HG03103 (cell line): Measurements from ENCODE around the gene UBE2G2.

Source experiments
- ATAC-seq: cut with Tn5 transposase; IDR thresholded peaks from one replicate; pipeline ENCODE4 v1.9.1; 2021; ENCODE audit warnings: low read depth; ENCODE audit not compliant: unreplicated experiment

Gene UBE2G2

DNA sequence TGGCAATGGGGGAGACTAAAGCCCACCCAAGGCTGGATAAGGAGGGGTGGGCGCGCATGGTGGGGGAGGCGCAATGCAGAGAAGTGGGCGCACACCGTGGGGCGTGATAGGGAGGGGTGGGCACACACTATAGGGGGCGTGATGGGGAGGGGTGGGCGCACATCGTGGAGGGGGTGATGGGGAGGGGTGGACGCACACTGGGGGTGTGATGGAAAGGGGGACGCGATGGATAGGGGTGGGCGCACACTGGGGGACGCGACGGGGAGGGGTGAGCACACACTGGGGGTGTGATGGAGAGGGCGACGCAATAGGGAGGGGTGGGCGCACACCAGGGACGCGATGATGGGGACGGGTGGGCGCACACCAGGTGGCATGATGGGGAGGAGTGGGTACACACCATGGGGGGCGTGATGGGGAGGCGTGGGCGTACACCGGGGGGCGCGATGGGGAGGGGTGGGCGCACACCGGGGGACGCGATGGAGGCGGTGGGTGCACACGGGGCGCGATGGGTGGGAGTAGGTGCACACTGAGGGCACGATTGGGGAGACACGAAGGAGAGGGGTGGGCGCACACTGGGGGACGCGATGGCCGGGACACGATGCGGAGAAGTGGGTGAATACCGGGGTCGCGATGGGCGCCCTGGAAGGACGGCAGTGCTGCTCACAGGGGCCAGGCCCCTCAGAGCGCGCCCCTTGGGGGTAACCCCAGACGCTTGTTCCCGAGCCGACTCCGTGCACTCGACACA, 15.3 kb upstream of the UBE2G2 start:
- no peak for ATAC-seq

DNA sequence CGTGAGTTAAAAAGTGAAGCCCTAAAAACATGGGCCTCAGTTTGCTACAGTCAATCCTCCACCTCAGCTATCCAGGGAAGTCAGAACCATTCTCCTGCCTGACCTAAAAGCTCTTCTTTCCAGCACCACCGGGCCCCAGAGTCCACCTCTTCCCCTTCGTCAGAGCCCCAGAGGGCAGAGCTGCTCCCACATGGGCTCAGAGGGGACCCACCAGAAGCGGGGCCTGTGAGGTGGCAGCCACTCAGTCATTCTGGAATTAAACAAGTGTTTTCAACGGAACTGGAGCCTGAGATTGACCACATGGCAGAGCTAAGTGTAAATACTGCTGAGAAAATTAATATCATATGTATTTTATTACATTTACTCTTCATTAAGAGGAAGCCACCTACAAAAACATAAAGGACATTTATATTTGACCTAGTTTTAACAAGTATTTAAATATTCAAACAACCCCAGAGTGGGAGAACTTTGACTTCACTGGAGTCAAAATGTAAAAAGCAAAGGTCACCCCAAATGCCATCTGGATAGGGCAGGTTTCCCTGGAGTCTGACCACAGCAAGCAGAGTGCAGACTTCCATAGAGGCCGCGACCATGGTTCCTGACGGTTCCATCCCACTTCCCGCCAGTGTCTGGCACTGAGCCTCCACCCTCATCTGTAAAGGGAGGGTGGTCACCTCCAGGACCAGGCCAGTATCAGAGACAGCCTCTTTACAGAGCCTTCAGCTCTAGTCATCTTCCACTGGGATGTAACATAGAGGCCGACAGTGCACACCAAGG, 14.4 kb upstream of the UBE2G2 start:
- no peak for ATAC-seq

DNA sequence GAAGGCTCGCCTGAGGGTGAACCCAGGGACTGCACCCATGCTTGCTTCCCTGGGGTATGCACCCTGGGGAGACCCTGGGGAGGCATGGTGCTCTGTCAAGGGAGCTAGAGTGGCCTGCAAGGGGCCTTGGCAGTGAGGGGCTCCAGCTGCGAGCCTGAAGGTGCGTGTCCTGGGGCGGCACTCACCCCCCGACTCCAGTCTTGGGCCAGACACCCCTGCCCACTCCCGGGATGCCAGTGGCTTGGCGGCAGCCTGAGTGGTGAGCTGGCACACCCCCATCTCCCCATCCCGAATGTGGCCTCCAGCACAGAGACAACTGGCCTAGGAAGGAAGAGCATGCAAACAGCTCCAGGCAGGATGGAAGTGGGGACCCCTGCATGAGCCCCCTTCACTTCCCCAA, 13.6 kb upstream of the UBE2G2 start:
- no peak for ATAC-seq

DNA sequence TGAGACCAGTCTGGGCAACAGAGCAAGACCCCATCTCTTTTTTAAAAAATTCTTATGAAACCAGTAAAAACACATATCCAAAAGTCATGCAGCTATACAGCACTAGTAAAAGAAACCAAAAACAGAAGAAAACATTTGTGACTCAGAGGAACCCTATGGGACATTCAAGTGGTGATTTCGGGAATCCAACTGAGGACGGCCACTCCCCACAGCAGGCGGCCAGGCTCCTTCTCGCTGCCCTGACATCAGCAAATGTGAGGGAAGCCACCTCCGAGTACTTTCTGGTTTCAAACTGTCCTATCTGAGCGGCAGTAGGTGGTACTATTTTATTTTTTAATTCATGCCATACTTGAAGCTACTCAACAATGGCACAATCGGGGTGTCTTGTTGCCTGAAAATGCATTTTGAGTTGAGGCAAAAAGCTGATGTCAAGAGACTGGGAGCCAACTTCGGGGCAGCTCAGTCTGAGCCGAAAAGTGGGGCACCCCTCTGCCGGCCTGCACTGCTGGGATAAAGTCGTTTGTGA, 12.9 kb upstream of the UBE2G2 start:
- no peak for ATAC-seq

DNA sequence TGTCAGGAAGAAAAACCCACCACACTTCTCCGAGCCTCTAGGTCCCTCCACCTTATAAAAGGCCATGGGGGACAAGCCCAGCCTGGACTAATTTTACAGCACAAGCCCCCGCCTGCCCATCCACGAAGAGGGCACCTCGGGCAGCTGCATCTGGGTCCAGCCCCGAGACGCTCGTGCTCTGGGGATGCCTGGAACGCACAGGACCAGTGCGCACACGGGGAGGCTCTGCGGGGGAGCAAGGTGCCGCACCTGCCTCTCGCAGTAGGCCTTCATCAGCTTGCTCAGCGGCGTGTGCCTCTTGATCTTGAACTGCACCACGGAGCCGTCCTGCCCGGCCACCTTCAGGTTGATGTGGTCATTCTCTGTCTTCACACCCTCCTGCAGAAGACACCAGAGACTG, 12.1 kb upstream of the UBE2G2 start:
- ATAC-seq = no peak

DNA sequence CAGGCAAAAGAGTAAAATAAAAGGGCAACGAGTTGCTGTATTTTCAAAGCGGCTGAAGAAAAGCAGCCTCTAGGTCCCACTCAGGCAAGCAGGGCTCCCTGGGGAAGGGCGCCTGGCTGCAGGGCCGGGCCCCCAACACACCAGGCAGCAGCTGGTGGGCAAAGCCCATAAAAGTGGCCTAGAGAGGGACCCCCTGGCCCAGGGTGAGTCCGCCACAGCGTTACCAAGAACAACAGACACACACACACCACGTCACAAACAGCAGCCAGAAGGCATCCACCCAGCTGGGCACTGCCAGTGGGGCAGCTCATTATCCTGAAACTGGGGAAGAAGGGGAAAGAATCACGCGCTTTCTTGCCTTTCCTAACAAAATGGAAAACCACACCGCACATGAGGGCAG, 11.5 kb upstream of the UBE2G2 start:
- ATAC-seq = no peak

DNA sequence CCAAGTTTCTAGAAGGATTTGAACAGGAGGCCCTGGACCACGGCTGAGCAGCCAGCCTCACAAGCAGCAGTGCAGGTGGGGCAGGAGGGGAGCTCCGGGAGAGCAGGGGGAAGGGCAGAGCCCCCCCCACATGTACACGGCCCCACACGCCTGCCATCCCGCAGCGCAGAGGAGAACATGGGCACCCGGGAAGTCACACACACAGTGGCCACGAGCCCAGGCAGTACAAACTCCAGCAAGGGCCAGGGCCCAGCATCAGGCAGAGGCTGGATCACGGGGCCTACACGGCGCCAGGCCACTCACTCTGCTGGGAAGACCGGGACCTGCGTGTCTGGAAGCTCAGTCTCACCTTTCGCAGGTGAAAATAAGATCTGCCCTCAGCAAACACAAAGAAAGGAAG, 11.0 kb upstream of the UBE2G2 start:
- ATAC-seq = no peak

DNA sequence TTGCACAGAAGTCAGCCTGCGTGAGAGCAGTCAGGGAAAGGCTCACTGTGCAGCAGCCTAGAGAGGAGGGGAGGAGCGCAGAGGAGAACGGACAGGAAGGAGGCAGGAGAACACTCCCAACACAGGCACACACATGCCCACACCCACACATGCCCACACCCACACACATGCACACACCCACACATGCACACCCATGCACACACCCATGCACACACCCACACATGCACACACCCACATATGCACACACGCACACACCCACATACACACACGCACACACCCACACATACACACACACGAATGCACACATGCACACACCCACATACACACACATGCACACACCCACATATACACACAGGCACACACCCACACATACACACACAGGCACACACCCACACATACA, 9.2 kb upstream of the UBE2G2 start:
- ATAC-seq = no peak

DNA sequence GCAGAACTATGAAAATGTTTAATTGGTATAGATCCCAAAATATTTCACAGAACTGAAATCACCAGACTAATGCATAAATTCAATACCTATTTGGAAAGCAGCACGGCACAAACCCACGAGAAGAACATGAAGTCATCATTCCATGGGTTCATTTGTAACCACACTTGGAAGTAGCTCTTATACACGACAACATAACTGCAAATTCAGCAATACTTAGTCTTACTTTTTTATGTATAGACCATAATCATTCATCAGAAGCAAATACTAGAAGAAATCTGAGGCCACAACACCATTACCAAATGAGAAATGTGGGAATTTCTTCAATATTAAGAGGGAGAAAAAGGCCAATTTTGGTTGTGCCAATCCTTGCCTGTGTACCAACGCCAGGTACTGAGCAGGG, 4.2 kb upstream of the UBE2G2 start:
- ATAC-seq = no peak

DNA sequence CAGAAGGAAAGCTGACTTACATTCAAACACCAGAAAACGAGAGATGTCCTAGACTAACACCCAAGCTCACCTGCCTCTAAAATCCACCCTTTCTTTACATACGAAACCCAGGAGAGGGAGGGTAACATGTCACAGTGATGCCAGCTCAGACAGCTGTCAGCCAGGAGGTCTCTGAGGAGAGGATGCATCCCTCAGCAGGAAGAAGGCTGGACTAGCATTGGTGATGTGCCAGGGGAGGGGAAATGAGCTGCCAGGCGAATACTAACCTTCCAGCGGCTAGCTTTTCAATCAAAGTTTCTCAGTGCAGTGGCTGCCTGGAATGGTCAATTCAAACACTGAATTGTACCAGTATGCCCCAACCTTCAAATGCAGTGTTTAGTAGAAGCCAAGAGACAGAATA, 3.6 kb upstream of the UBE2G2 start:
- ATAC-seq = no peak

DNA sequence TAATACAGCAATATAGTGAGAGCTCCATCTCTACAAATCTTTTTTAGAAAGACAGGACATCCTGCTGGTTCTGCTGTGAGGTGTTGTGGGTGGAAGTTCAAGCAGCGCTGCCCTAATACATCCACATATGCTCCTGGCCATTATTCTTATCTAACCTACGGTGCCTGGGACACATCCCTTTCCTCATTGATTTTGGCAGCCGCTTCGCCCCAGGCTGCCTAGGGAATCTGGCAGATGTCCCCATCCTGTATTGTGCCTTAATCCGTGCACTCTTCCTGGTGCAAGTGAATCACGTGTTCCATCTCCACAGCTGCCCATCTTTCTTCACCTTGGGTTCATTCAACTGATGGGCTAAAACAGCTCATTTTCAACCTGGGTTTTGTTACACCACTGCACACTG, 3.1 kb upstream of the UBE2G2 start:
- ATAC-seq = no peak

DNA sequence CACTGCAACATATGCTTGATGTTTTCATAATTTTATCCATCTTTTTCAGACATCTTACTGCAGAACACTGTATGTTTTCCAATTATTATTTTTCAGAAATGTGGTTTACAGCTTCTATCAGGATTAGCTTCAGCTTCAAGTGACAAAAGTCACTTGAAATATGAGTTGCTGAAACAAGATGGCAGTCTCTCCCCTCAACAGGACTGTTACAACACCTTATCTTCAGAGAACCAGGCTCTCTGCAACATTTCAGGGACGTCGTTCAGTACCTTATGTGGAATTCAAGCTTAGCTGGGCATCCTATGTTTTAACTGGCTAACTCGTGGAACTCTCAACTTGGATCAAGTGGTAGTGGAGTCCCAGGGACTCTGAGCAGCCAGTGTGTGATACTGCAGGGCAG, 2.0 kb upstream of the UBE2G2 start:
- no peak for ATAC-seq

DNA sequence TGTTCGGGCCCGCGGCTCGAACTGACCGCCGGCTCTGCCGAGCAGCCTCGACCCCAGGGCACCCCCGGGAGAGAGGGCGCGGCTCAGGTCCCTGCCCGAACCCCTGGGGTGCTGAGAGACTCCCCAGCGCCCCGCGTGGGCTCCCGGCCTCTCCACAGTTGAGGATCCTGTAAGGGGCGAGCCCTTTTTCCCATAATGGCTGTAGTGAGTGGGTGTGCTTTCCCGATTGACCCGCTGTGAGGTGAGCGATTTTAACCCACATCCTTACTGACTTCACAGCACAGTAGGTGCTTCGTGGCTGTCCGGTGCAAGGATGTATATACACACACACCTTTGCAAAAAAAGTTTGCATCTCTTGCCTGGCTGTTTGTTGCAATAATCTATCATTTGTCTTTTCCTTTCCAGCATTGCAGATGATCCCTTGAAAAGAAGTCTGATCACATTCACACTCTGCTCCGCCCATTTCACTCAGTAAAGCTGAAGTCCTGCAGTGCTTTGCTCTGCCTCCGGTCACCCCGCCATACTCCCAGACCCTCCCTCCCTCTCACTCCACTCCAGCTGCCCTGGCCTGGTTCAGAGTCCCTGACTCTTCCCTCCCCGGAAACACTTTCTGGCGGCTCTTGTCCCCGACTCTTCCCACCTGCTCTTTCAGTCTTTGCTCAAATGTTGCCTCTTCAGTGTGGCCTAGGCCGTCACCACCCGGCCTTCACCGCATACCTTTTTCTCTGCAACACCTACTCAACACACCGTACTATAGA, 955 bp upstream of the UBE2G2 start:
- no peak for ATAC-seq

DNA sequence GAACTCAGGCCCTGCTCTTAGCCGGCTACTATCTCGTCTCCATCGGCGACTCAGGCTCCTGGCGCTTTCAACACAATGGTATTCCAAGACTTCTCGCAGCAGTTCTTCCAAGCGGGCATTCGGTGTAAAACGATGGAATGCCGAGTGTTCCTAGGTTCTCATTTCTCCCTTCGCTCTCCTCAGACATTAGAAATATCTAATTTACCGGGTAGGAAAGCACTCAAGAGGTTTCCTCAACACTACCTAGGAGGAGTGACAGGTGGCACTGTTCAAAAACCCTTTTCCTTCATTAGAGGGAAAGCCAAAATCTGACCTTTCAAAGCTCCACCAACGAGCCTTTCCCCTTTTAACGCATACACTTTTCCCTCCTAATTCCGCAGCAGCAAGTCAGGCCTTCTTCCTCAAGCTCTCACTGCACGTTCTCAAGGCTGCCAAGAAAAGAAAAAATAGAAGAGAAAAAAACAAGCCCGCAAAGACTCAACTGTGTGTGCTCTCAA, 601 bp downstream of the UBE2G2 start:
- ATAC-seq = no peak

DNA sequence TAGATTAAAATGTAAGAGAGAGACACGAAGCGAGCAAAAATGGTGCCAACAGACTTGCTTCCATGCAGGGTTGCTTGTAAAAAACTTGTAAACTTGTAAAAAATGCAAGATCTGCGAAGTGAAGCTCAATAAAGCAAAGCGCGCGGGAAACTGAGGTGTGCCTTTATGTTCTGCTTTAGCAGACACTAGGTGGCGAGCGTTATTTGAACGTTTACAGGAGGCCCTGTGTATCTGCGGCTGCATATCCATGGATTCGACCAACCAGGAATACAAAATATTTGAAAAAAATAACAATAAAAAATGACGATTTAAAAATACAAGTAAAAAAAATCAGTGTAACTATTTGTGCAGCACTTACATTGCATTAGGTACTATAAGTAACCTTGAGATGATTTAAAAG, 1.5 kb downstream of the UBE2G2 start:
- no peak for ATAC-seq

DNA sequence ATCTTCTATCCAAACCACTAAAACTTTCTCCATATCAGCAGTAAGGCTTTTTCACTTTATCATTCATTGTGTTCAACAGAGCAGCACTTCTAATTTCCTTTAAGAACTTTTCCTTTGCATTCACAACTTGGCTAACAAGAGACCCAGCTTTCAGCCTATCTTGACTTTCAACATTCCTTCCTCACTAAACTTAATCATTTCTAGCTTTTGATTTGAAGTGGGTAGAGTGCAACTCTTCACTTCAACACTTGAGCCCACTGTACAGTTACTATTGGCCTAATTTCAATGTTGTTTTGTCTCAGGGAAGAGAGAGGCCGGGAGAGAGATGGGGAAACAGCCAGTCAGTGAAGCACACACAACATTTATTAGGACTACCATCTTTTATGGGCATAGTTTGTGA, 2.0 kb downstream of the UBE2G2 start:
- no peak for ATAC-seq

DNA sequence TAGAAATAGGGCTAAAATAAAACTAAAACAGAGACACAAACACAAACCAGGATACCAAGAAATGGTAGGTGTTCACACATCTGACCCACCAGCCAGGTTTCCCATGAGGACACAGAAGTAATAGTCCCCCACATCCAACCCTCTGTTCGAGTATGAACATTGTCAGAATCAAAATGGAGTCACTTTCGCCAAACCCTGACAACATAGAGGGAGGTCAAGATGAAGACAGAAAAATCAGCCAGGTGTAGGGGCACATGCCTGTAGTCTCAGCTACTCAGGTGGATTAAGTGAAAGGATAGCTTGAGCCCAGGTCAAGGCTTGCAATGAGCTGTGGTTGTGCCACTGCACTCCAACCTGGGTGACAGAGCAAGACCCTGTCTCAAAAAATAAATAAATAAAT, 3.8 kb downstream of the UBE2G2 start:
- no peak for ATAC-seq

DNA sequence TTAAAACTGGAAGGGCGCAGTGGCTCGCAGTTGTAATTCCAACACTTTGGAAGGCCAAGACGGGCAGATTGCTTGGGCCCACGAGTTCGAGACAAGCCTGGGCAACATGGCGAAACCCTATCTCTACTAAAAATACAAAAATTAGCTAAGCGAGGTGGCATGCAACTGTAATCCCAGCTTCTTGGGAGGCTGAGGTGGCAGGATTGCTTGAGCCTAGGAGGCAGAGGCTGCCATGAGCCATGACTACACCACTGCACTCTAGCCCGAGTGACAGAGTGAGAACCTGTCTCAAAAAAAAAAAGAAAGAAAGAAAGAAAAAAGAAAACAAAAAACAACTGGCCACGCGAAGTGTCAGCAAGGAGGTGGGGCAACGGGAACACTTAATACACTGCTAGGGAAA, 6.3 kb downstream of the UBE2G2 start:
- no peak for ATAC-seq

DNA sequence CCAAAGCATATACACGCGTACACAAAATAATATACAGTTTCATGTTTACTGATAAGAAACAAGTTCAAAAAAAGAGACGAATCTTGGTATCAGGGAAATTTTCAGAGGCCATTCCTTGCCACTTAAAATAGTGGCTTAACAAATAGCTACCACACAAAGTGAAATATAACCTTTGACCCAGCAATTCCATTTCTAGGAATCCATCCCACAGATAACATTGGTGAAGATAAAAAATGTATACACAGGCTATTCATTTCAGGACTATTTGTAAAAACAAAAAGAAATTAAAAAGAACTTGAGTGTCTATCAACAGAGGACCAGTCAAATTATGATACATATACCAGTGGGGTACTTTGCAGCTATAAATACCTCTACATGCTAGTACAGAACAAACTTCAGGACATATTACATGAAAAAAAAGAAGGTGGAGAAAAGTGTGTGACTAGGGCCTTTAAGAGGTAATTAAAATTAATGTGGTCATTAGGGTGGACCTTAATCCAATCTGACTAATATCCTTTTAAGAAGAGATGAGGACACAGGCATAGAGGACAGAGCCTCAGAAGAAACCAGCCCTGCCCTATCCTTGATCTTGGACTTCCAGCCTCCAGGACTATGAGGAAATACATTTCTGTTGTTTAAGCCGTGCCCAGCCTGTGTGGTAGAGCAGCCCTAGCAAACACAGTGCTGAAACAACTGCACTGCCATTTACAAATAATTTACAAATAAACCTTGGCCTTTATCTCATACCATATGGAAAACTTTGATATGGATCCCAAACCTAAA, 7.8 kb downstream of the UBE2G2 start:
- no peak for ATAC-seq
